Measurements from ENCODE around the gene CDK11B. TPM values are rescaled to one million over a fixed set of nuclear protein-coding genes. Genes with fewer than 3 reads are reported as not detected.
"Not testable (repeated sequence)": the region's sequence is repeated elsewhere in the genome, so short reads cannot be mapped to it uniquely, and the experiment has no call there.

Gene CDK11B
- total and polyA plus RNA-seq, 12 donors: 8.8 to 65.4 (median 19.5) TPM

- 0% methylated on average over 9 to 35 of the region's 98 CpGs; no CpG with 5 or more reads in 1 of the 4 donors for WGBS, 4 donors
- H3K4me1 ChIP-seq (replicated peaks in 1 of 2); intact Hi-C loops (cut with DNase I); H3K36me3 ChIP-seq (replicated peaks in 1 of 2); H3K27me3 ChIP-seq; H3K9me3 ChIP-seq (replicated peaks in 1 of 3): not testable (repeated sequence)
- peak in 1 of 2 donors; percentile 23 for TF ChIP-seq POLR2A (IDR thresholded peaks at IDR 0.05)
- TF ChIP-seq, protein P1, sequence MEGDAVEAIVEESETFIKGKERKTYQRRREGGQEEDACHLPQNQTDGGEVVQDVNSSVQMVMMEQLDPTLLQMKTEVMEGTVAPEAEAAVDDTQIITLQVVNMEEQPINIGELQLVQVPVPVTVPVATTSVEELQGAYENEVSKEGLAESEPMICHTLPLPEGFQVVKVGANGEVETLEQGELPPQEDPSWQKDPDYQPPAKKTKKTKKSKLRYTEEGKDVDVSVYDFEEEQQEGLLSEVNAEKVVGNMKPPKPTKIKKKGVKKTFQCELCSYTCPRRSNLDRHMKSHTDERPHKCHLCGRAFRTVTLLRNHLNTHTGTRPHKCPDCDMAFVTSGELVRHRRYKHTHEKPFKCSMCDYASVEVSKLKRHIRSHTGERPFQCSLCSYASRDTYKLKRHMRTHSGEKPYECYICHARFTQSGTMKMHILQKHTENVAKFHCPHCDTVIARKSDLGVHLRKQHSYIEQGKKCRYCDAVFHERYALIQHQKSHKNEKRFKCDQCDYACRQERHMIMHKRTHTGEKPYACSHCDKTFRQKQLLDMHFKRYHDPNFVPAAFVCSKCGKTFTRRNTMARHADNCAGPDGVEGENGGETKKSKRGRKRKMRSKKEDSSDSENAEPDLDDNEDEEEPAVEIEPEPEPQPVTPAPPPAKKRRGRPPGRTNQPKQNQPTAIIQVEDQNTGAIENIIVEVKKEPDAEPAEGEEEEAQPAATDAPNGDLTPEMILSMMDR (IDR thresholded peaks at IDR 0.05): peak in 2 of 6 experiments; percentile 30 to 45
- peak within 1 kb of the TSS; percentile 55 to 87 (median 68) for H3K4me3 ChIP-seq
- peak; percentile 91 to 98 (median 96) for DNase-seq
- H3K27ac ChIP-seq: peak within 1 kb of the TSS; percentile 64 to 98 (median 92)
Observed at GRCh38 chr1:1692714-1693647, 34.2 kb upstream of the CDK11B start, which contains the start of gene SLC35E2B. Gene SLC35E2B (minus strand): TSS chr1:1692795. CDS start chr1:1676699, 16,096 bp downstream.

DNA sequence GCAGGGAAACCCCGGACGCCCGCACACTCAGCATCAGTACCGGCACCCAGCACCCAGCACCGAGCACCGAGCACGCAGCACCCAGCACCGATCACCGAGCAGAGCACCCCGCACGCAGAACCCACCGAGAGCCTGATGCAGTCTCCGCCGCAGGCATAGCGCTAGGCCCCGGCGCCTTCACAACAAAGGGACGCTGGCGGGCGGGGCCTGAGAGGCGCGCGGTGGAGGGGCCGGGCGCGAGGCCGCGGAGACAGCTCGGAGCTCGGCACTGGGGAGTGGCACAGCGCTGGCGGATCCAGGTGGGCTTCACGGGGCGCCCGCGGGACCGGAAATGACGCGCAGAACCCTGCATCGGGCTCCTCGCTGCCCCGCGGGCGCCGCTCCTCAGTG lies 33.5 kb upstream of the CDK11B start:
- H3K9me3 ChIP-seq (replicated peaks in 1 of 3); H3K4me1 ChIP-seq (replicated peaks in 1 of 2); H3K27me3 ChIP-seq; H3K36me3 ChIP-seq (replicated peaks in 1 of 2); intact Hi-C loops (cut with DNase I): not testable (repeated sequence)
- WGBS, 4 donors: 0 to 1% (median 1%) methylated on average over 20 to 32 of the region's 45 CpGs; no CpG with 5 or more reads in 1 of the 4 donors
- TF ChIP-seq POLR2A (IDR thresholded peaks at IDR 0.05): peak in 1 of 2 donors; percentile 21
- DNase-seq: peak; percentile 54 to 89 (median 72)
- peak overlapping the region; percentile 55 to 87 (median 68) for H3K4me3 ChIP-seq
- peak overlapping the region; percentile 64 to 98 (median 92) for H3K27ac ChIP-seq

DNA sequence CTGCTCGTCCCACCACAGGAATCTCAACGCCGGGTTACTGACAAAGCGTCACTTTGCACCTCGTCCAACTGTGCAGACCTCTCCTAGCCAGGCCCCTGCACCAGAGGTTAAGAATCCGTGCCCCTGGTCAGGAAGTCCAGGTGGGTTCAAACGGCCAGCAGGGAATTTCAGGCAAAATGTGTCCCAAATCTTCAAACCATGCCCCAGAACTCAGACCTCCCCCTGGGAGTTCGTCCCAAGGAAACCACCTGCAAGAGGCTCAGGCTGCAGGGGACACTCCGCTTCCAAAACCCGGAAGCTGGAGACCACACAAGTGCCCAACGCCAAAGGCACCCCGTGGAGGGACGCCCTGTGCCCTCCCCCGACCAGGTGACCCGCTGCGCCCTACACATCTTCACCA lies 32.6 kb upstream of the CDK11B start:
- WGBS, 4 donors: 4 to 5% methylated on average over 2 of the region's 16 CpGs; no CpG with 5 or more reads in 2 of the 4 donors
- intact Hi-C loops (cut with DNase I); H3K9me3 ChIP-seq (replicated peaks in 1 of 3); H3K36me3 ChIP-seq (replicated peaks in 1 of 2); H3K27me3 ChIP-seq; H3K4me1 ChIP-seq (replicated peaks in 1 of 2); H3K27ac ChIP-seq: not testable (repeated sequence)
- peak overlapping the region in 1 of 4 donors; percentile 32 for H3K4me3 ChIP-seq
- peak in 1 of 7 donors; percentile 17 for DNase-seq

DNA sequence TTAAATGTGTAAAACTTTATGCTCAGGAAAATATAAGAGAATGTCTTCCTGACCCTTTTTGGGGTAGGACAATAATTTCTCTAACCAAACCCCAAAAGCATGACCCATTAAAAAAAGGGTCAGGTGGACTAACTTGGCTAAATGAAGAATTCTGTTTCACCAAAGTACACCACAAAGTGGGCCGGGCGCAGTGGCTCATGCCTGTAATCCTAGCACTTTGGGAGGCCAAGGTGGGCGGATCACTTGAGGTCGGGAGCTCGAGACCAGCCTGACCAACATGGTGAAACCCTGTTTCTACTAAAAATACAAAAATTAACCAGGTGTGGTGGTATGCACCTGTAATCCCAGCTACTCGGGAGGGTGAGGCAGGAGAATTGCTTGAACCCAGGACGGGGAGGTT lies 30.7 kb upstream of the CDK11B start:
- 90 to 97% (median 93%) methylated on average over 4 to 7 of the region's 7 CpGs for WGBS, 4 donors
- peak in 2 of 7 donors; percentile 1 to 21 for DNase-seq
- intact Hi-C loops (cut with DNase I); H3K9me3 ChIP-seq (replicated peaks in 1 of 3); H3K4me3 ChIP-seq; H3K27me3 ChIP-seq; H3K27ac ChIP-seq; H3K36me3 ChIP-seq (replicated peaks in 1 of 2): not testable (repeated sequence)
- peaks cover 12 to 14% of the 10 kb centered on the region in 2 donors for H3K4me1 ChIP-seq (replicated peaks in 1 of 2)

DNA sequence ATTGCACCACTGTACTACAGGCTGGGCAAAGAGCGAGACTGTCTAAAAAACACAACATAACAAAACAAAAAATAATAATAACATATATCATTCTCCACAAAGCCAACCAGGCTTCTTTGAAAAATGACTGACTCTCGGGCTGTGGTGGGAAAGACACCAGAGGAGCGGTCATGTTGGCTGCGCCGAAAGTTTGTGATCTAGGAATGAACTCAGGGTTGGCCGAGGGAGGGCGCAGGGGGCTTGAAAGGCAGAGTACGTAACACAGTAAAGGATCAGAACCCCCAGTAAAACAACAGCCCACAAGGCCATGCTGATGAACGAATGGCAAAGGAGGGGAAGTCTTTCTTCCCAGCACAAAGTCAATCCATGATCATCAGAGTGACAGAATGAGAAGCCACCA lies 29.0 kb upstream of the CDK11B start:
- Histone ChIP-seq H3K27ac (no peak overlapping the region), H3K36me3 (replicated peaks in 1 of 2) (no peaks in the 10 kb centered on the region), H3K27me3 (no peaks in the 10 kb centered on the region), H3K9me3 (replicated peaks in 1 of 3) (no peaks in the 10 kb centered on the region), H3K4me1 (replicated peaks in 1 of 2) (peaks cover 12 to 14% of the 10 kb centered on the region in 2 donors), H3K4me3 (no peak overlapping the region)
- TF ChIP-seq, protein P1 (IDR thresholded peaks at IDR 0.05): no peak
- no peak for TF ChIP-seq POLR2A (IDR thresholded peaks at IDR 0.05)
- WGBS, 4 donors: 88 to 96% (median 93%) methylated on average over 9 of the region's 9 CpGs
- DNase-seq: peak in 1 of 7 donors; percentile 26
- intact Hi-C loops (cut with DNase I): no loop called here
